Stomach (tissue), 9 donors: ENCODE data around the gene DLL4. TPM values are rescaled to one million over a fixed set of nuclear protein-coding genes. Genes with fewer than 3 reads are reported as not detected.

Source experiments
- DNase-seq, 2 donors: peaks; one replicate each; pipeline versions ENCODE4 v3.0.0 to v3.0.0-alpha.2; 2013 to 2019
- H3K27ac ChIP-seq, 5 donors: fragments of 200-600 bp in 4 of 5; sonication (generic) in 4 of 5; one replicate each; pipeline ENCODE4 v1.5.1; 2013 to 2019; ENCODE audit warnings: mild to moderate bottlenecking in 1 of 5, moderate library complexity in 1 of 5
- H3K27me3 ChIP-seq, 3 donors: fragments of 200-600 bp; sonication (generic); one replicate each; pipeline ENCODE4 v1.5.1; 2017 to 2019; ENCODE audit warnings: mixed run types in 1 of 3
- H3K36me3 ChIP-seq, 4 donors: fragments of 200-600 bp; sonication (generic); 1 replicate in 3 of 4; 2 replicates in 1 of 4; pipeline ENCODE4 v1.5.1; 2016 to 2019
- H3K4me1 ChIP-seq, 4 donors: fragments of 200-600 bp; sonication (generic); one replicate each; pipeline ENCODE4 v1.5.1; 2016 to 2019
- H3K4me3 ChIP-seq, 4 donors: fragments of 200-600 bp; sonication (generic) in 3 of 4; one replicate each; pipeline ENCODE4 v1.5.1; 2016 to 2019; ENCODE audit warnings: mild to moderate bottlenecking in 1 of 4
- H3K9me3 ChIP-seq, 4 donors: fragments of 200-600 bp; sonication (generic); one replicate each; pipeline ENCODE4 v1.5.1; 2016 to 2019
- CTCF ChIP-seq, 7 experiments: fragments of 450-650 bp in 4 of 7; fragments of 200-600 bp in 3 of 7; sonication (generic) in 3 of 7; IDR thresholded peaks; one replicate each; pipeline ENCODE4 v1.5.1; 2016 to 2019; ENCODE audit warnings: antibody characterized with exemption in 7 of 7, control low read depth in 2 of 7, mild to moderate bottlenecking in 1 of 7
- EP300 ChIP-seq: sonication (generic); formaldehyde crosslinking; IDR thresholded peaks from one replicate; pipeline ENCODE4 v1.6.1; 2017; ENCODE audit warnings: antibody characterized with exemption
- POLR2A ChIP-seq, 4 donors: fragments of 450-650 bp; IDR thresholded peaks; one replicate each; pipeline ENCODE4 v1.6.1; 2016; ENCODE audit warnings: antibody characterized with exemption in 4 of 4, control low read depth in 2 of 4, mild to moderate bottlenecking in 1 of 4, moderate library complexity in 1 of 4
- POLR2AphosphoS5 ChIP-seq, 3 donors: sonication (generic); formaldehyde crosslinking; IDR thresholded peaks; one replicate each; pipeline ENCODE4 v1.6.1; 2016; ENCODE audit warnings: antibody characterized with exemption in 3 of 3
- WGBS, 5 donors: extraction: QIAGEN DNeasy Blood & Tissue Kit in 3 of 5; methylation state at CpG; one replicate each; pipeline versions ENCODE4 v1.1.5 to v1.1.7; 2013 to 2018; 5-methylcytosine and 5-hydroxymethylcytosine counted together
- intact Hi-C: fragments of 100-400 bp; cut with DNase I; formaldehyde crosslinking; loops from one replicate; pipeline ENCODE4 v1.15.1; 2023; ENCODE audit warnings: low total_unique reads
- polyA plus RNA-seq, 3 donors: library from polyadenylated mRNA; stranded (reverse); fragments of 200-250 nt; gene quantifications; one replicate each; pipeline ENCODE4 v1.2.3, GENCODE V29; 2013
- total RNA-seq, 5 donors: library from RNA; depleted of rRNA; stranded (reverse); fragments of >200 nt; gene quantifications; one replicate each; pipeline versions ENCODE4 v1.1.0 to v1.2.3, GENCODE V29; 2014 to 2016
- donor health status: healthy with polysubstance abuse.
- donor health status: Bipolar disorder and iron deficiency.
- donor health status: healthy.

Gene DLL4
- total and polyA plus RNA-seq, 8 donors = 0.56 to 20.0 (median 2.0) TPM

DNA sequence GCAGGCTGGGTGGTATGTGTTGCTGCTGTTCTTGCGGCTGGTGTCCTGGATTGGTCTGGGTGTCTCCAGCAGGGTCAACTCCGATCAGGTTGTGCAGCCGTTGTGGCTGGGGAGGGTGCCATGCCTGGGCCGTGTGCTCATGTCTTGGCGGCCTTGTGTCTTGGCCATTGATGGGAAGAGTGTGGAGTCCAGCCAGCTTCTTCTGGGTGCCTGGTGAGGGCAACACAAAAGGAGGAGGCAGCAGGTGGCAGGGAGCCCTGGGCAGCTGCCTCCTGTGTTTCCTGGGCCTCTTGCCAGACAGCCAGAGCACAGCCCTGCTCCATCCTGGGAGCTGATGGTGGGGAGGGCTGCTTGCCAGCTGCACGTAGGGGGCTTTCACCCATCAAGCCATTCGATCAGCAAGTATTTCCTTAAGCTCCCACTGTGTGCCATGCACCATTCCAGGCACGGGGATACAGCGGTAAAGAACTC is 28.5 kb downstream of the DLL4 start:
- Histone ChIP-seq H3K4me1 (peaks cover 24 to 48% (median 37%) of the 10 kb centered on the region in 4 donors), H3K9me3 (no peaks in the 10 kb centered on the region), H3K4me3 (no peak overlapping the region), H3K27me3 (no peaks in the 10 kb centered on the region), H3K27ac (peak overlapping the region in 3 of 5 donors; percentile 56 to 70 (median 62)), H3K36me3 (no peaks in the 10 kb centered on the region)
- DNase-seq = peak; percentile 72 to 88
- 34 to 51% (median 46%) methylated on average over 6 to 9 of the region's 9 CpGs for WGBS, 5 donors
- TF ChIP-seq EP300 (peak; percentile 54), POLR2A (IDR thresholded peaks at IDR 0.05) (no peak), CTCF (IDR thresholded peaks at IDR 0.05) (no peak), POLR2AphosphoS5 (IDR thresholded peaks at IDR 0.05) (peak in 2 of 3 donors; percentile 63 to 64)
- intact Hi-C loops = no loop called here

DNA sequence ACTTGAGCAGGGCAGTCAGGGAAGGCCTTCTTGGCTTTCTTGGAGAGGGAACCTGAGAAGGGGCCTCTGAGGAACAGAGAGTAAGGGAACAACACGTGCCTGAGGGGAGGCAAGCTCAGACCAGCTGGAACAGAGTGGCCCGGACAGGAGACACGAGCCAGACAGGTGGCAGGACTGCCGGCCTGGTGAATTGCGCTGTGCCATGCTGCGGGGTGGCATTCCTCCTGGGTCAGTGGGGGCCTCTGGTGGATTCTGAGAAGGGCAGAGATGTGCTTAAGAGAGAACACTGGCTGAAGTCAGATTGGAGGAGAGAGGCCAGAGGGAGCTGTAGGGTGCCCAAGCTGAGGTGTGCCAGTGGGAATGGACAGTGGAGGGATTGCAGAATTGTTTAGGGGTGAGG is 29.0 kb downstream of the DLL4 start:
- H3K9me3 ChIP-seq = no peaks in the 10 kb centered on the region
- H3K4me3 ChIP-seq = no peak overlapping the region
- DNase-seq = no peak
- H3K27ac ChIP-seq = peak overlapping the region in 2 of 5 donors; percentile 56 to 70
- no peaks in the 10 kb centered on the region for H3K36me3 ChIP-seq
- no peaks in the 10 kb centered on the region for H3K27me3 ChIP-seq
- 70 to 90% (median 80%) methylated on average over 6 of the region's 6 CpGs for WGBS, 5 donors
- intact Hi-C loops = no loop called here
- no peak for TF ChIP-seq POLR2A (IDR thresholded peaks at IDR 0.05)
- no peak for TF ChIP-seq POLR2AphosphoS5 (IDR thresholded peaks at IDR 0.05)
- TF ChIP-seq EP300 = no peak
- no peak for TF ChIP-seq CTCF (IDR thresholded peaks at IDR 0.05)
- peaks cover 24 to 47% (median 34%) of the 10 kb centered on the region in 4 donors for H3K4me1 ChIP-seq

DNA sequence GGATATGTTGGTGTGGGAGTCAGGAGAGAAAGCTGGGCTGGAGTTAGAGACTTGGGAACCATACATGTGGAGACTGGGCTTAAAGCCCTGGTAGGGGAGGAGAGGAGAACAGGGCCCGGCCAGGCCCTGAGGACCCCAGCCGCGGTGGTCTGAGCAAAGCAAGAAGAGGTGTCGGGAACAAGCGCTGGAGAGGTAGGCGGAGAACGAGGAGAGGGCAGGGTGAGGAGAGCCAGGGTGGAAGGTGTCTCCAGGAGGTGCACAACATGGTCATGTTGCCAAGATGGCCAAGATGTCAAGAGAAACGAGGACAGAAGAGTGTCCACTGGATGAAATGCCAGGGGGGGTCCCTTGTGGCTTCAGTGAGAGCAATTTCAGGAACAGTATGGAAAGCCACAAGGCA is 29.6 kb downstream of the DLL4 start:
- Histone ChIP-seq H3K27me3 (no peaks in the 10 kb centered on the region), H3K27ac (peak overlapping the region in 1 of 5 donors; percentile 70), H3K36me3 (no peaks in the 10 kb centered on the region), H3K4me1 (peaks cover 22 to 43% (median 28%) of the 10 kb centered on the region in 4 donors), H3K4me3 (no peak overlapping the region), H3K9me3 (no peaks in the 10 kb centered on the region)
- intact Hi-C loops = no loop called here
- WGBS, 5 donors = 91 to 96% (median 95%) methylated on average over 7 to 8 of the region's 8 CpGs
- TF ChIP-seq CTCF (IDR thresholded peaks at IDR 0.05) = no peak
- TF ChIP-seq POLR2A (IDR thresholded peaks at IDR 0.05) = no peak
- TF ChIP-seq POLR2AphosphoS5 (IDR thresholded peaks at IDR 0.05) = no peak
- TF ChIP-seq EP300 = no peak
- DNase-seq = no peak

DNA sequence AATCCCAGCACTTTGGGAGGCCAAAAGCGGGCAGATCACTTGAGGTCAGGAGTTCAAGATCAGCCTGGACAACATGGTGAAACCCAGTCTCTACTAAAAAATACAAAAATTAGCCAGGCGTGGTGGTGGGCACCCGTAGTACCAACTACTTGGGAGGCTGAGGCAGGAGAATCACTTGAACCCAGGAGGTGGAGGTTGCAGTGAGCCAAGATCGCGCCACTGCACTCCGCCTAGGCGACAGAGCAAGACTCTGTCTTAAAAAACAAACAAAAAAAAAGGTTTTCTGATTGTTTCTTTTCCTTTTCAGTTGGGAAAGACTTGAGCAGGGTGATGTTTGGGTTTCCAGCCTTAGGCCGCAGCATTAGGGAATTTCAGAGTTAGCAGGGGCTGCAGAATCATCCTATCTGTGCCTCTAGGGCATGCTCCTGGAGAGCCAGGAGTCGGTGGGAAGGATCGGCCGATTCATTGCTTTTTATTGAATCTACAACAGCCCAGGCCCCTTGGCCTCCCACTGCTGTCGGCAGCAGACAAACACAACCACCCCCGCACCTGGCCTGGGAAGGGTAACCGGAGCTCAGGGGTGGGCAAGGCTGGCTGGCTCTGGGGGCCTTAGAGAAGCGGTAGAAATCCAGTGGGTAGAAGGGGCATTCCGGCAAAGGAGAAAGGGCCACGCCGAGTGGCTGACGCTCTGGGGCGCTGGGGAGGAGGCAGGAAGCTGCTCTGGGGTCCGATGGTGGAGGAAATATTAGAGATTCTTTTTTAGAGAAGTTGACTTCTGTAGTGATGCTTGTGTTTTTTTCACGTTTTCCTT is 30.4 kb downstream of the DLL4 start:
- WGBS, 5 donors = 87 to 95% (median 92%) methylated on average over 20 to 22 of the region's 22 CpGs
- H3K4me3 ChIP-seq = no peak overlapping the region
- peaks cover 14 to 35% (median 21%) of the 10 kb centered on the region in 4 donors for H3K4me1 ChIP-seq
- no peaks in the 10 kb centered on the region for H3K27me3 ChIP-seq
- TF ChIP-seq CTCF (IDR thresholded peaks at IDR 0.05) (no peak), POLR2A (IDR thresholded peaks at IDR 0.05) (no peak), POLR2AphosphoS5 (IDR thresholded peaks at IDR 0.05) (no peak), EP300 (no peak)
- H3K27ac ChIP-seq = no peak overlapping the region
- intact Hi-C loops = no loop called here
- DNase-seq = no peak
- H3K36me3 ChIP-seq = no peaks in the 10 kb centered on the region
- H3K9me3 ChIP-seq = no peaks in the 10 kb centered on the region
